Mesothelial cell of epicardium (in vitro differentiated cells): ENCODE data around the gene MYH9. TPM values are rescaled to one million over a fixed set of nuclear protein-coding genes. Genes with fewer than 3 reads are reported as not detected.

ENCODE experiments used
- DNase-seq, 2 experiments: peaks; one replicate each; pipeline ENCODE4 v3.0.0; 2021; ENCODE audit warnings: low spot score in 2 of 2; ENCODE audit not compliant: unreplicated experiment in 2 of 2
- H3K27ac Mint-ChIP-seq: 2 replicates; pipeline ENCODE4 v1.8.0; 2021; ENCODE audit warnings: mixed read lengths
- H3K27me3 Mint-ChIP-seq: 2 replicates; pipeline ENCODE4 v1.8.0; 2021; ENCODE audit warnings: low read depth, mixed read lengths
- H3K36me3 Mint-ChIP-seq: 2 replicates; pipeline ENCODE4 v1.8.0; 2021; ENCODE audit warnings: mixed read lengths
- H3K4me1 Mint-ChIP-seq: 2 replicates; pipeline ENCODE4 v1.8.0; 2021; ENCODE audit warnings: mixed read lengths
- H3K4me3 Mint-ChIP-seq: 2 replicates; pipeline ENCODE4 v1.8.0; 2021; ENCODE audit warnings: mild to moderate bottlenecking, moderate library complexity, mixed read lengths
- H3K9me3 Mint-ChIP-seq: 2 replicates; pipeline ENCODE4 v1.8.0; 2021; ENCODE audit warnings: mixed read lengths
- CTCF ChIP-seq: fragments of 200-600 bp; sonication (generic); IDR thresholded peaks from one replicate; pipeline ENCODE4 v1.5.0; 2021; ENCODE audit warnings: antibody characterized with exemption; ENCODE audit not compliant: unreplicated experiment
- total RNA-seq: library from RNA; stranded (reverse); gene quantifications from 3 replicates; pipeline ENCODE4 v1.2.1, GENCODE V29; 2021

MYH9 gene
- total RNA-seq, 1 donor from 2014 or later, result 341 TPM

- no peaks in the 10 kb centered on the region for H3K27me3 Mint-ChIP-seq
- peaks cover 19% of the 10 kb centered on the region for H3K4me1 Mint-ChIP-seq
- H3K27ac Mint-ChIP-seq, result no peak overlapping the region
- no peak for DNase-seq
- no peak overlapping the region for H3K4me3 Mint-ChIP-seq
- H3K36me3 Mint-ChIP-seq, result no peaks in the 10 kb centered on the region
- H3K9me3 Mint-ChIP-seq, result no peaks in the 10 kb centered on the region
- no peak for TF ChIP-seq CTCF
Measured at GRCh38 chr22:36423461-36424404, 36.0 kb upstream of the MYH9 start.

DNA sequence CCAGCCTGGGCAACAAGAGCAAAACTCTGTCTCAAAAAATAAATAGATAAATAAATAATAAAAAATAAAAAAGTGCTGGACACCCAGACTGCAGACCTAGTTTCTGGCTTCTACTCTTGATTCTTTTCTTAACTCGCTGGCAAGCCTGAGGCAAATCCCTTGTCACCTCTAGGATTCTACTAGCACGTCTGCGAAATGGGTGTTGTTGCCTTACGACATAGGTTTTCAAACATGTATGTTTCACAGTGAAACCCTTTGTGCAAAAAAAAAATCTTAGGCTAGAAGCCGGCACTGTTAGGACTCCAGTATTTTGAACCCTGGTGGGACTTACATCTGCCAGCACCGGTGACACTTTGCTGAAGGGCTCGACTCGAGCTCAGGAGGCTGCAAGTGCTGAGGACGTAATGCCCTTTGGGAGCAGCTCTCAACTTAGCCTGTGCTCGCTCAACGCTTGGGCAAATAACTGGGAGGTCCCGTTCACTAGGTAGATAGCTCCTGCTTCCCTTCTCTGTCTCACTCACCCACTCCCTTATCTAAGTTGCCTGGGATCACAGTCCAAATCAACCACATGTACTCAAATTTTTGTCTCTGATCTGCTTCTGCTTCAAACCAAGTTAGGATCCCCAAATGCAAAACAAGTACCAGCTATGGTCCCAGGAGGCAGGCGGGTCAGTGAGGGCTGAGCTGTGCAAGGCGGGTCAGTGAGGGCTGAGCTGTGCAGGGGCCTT is 34.7 kb upstream of the MYH9 start:
- peaks cover 19% of the 10 kb centered on the region for H3K4me1 Mint-ChIP-seq
- no peak overlapping the region for H3K4me3 Mint-ChIP-seq
- H3K27ac Mint-ChIP-seq, result peak overlapping the region; percentile 71
- DNase-seq, result no peak
- H3K27me3 Mint-ChIP-seq, result no peaks in the 10 kb centered on the region
- no peaks in the 10 kb centered on the region for H3K36me3 Mint-ChIP-seq
- no peaks in the 10 kb centered on the region for H3K9me3 Mint-ChIP-seq
- TF ChIP-seq CTCF, result no peak

GRCh38 chr22:36419912-36420882 is 32.4 kb upstream of the MYH9 start:
- no peak for TF ChIP-seq CTCF
- DNase-seq, result no peak
- Mint-ChIP-seq H3K27ac (peak overlapping the region; percentile 82), H3K4me1 (peaks cover 8% of the 10 kb centered on the region), H3K4me3 (no peak overlapping the region), H3K36me3 (no peaks in the 10 kb centered on the region), H3K27me3 (no peaks in the 10 kb centered on the region), H3K9me3 (no peaks in the 10 kb centered on the region)

GRCh38 chr22:36419177-36419911 is 31.6 kb upstream of the MYH9 start:
- Mint-ChIP-seq H3K4me1 (peaks cover 6% of the 10 kb centered on the region), H3K27me3 (no peaks in the 10 kb centered on the region), H3K27ac (peak overlapping the region; percentile 66), H3K36me3 (no peaks in the 10 kb centered on the region), H3K4me3 (peak overlapping the region; percentile 23), H3K9me3 (no peaks in the 10 kb centered on the region)
- DNase-seq, result no peak
- TF ChIP-seq CTCF, result no peak
